HG03108 (cell line): ENCODE data around the gene ERICH3.

Experiments
- ATAC-seq: cut with Tn5 transposase; IDR thresholded peaks from one replicate; pipeline ENCODE4 v1.9.1; 2021; ENCODE audit warnings: moderate library complexity; ENCODE audit not compliant: unreplicated experiment

The ERICH3 gene

GRCh38 chr1:74591949-74592348 is 81.6 kb downstream of the ERICH3 start:
- ATAC-seq, result no peak

- no peak for ATAC-seq
These were observed 83.3 kb downstream of the ERICH3 start for GRCh38 chr1:74590288-74590687.

- no peak for ATAC-seq
These were observed 85.7 kb downstream of the ERICH3 start for GRCh38 chr1:74587888-74588287.

- ATAC-seq, result no peak
These were observed 87.2 kb downstream of the ERICH3 start for GRCh38 chr1:74586253-74586897.

- ATAC-seq, result no peak
These were observed 89.4 kb downstream of the ERICH3 start for GRCh38 chr1:74584185-74584584.

GRCh38 chr1:74583397-74583796 is 90.2 kb downstream of the ERICH3 start:
- no peak for ATAC-seq

- ATAC-seq, result peak; percentile 100
These were observed 94.2 kb downstream of the ERICH3 start for GRCh38 chr1:74579425-74579824.

- ATAC-seq, result no peak
These were observed 95.5 kb downstream of the ERICH3 start for GRCh38 chr1:74578101-74578500.

GRCh38 chr1:74571891-74572290 is 101.7 kb downstream of the ERICH3 start:
- no peak for ATAC-seq

GRCh38 chr1:74571493-74571800 is 102.1 kb downstream of the ERICH3 start:
- no peak for ATAC-seq

GRCh38 chr1:74570797-74571492 is 102.6 kb downstream of the ERICH3 start:
- ATAC-seq, result no peak

- no peak for ATAC-seq
These were observed 123.7 kb downstream of the ERICH3 start for GRCh38 chr1:74549932-74550331.

GRCh38 chr1:74548961-74549750 is 124.4 kb downstream of the ERICH3 start:
- ATAC-seq, result no peak

- no peak for ATAC-seq
These were observed 127.8 kb downstream of the ERICH3 start for GRCh38 chr1:74545821-74546220.

GRCh38 chr1:74534241-74534640 is 139.4 kb downstream of the ERICH3 start:
- no peak for ATAC-seq

- ATAC-seq, result no peak
These were observed 141.8 kb downstream of the ERICH3 start for GRCh38 chr1:74531796-74532195.

GRCh38 chr1:74530892-74531291 is 142.7 kb downstream of the ERICH3 start:
- no peak for ATAC-seq

GRCh38 chr1:74528123-74528522 is 145.5 kb downstream of the ERICH3 start:
- ATAC-seq, result no peak

- ATAC-seq, result no peak
These were observed 146.9 kb downstream of the ERICH3 start for GRCh38 chr1:74526708-74527107.

GRCh38 chr1:74523873-74524480 is 149.6 kb downstream of the ERICH3 start:
- no peak for ATAC-seq

- ATAC-seq, result no peak
These were observed 151.4 kb downstream of the ERICH3 start for GRCh38 chr1:74522148-74522547.
